Measurements from ENCODE around the gene BRD4.

Gene BRD4

GRCh38 chr19:15264061-15264932 lies 68.0 kb downstream of the BRD4 start:
- no peak for DNase-seq

GRCh38 chr19:15263361-15263985 lies 68.9 kb downstream of the BRD4 start:
- DNase-seq = no peak

- DNase-seq = no peak
These were observed 70.3 kb downstream of the BRD4 start for GRCh38 chr19:15262011-15262410.

DNA sequence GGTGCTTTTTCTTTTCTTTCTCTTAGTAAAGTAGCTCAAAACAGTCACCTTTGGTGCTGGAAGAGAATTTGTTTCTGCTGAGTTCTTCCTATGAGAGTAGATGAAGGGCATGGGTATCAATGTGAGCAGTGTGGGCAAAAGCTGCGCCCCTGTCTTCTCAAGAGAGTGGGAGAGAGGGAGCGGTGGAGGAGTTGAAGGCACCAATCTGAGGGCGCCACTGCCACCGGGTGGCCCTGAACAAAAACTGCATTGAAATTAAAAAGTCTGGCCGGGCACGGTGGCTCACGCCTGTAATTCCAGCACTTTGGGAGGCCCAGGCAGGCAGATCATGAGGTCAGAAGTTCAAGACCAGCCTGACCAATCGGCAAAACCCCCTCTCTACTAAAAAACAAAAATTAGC lies 71.4 kb downstream of the BRD4 start:
- no peak for DNase-seq

DNA sequence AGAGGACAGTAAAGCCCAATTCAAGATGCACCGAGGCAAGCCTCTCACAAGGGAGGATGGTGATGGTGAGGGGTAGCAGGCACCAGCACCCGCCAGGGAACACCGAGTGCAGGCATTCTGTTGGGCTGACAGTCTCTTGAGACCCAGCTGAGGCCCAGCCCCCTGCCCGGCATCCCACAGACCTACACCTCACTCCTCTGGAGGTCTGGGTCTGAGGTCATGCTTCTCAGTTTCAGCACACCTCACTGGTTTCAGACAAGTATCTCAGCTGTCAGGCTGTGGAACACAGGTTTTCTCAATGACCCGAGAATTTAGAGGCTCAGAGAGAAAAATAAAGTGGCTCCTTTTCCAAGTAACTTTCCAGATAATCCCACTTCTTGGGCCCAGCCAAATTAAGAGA lies 72.4 kb downstream of the BRD4 start:
- no peak for DNase-seq

DNA sequence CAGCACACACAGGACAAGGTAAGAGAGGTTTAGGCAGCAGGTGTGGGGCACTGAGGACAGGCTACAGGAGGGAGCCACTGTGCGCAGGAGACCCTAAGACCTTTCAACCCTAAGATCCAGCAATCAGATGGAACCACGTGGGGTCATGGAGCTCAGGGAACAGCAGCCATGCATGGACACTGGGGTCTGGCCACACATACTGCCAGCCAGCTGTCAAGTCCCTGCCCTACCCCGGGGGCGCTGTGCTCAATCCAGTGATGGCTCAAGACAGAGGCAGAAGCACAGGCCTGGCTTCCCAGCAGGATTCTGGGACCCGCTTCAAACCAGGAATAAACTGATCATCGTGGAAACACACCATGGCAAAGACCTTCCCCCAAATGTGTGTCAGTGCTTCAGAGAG lies 74.6 kb downstream of the BRD4 start:
- DNase-seq = no peak

- no peak for DNase-seq
These were observed 75.5 kb downstream of the BRD4 start for GRCh38 chr19:15256708-15257331.

GRCh38 chr19:15255359-15255990 lies 76.9 kb downstream of the BRD4 start:
- DNase-seq = no peak

DNA sequence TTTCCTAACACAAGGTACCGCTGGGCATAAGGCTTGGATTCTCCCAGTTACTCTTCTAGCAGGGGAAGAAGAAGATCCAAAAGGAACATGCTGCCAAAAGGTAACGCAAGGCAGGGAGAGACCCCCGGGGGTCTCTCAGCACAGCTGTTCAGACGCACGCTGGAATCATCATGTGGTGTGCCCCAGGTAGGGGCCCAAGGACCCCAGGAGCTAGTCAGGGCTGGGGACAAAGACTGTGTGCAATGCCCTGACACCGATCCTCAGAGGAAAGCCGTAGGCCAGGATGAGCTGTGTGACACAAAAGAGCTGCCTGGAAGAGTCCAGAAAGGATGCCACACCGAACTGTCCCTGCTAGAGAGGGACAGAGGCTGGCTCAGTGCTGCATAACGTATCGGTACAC lies 77.8 kb downstream of the BRD4 start:
- no peak for DNase-seq

- no peak for DNase-seq
These were observed 78.8 kb downstream of the BRD4 start for GRCh38 chr19:15253513-15253912.

DNA sequence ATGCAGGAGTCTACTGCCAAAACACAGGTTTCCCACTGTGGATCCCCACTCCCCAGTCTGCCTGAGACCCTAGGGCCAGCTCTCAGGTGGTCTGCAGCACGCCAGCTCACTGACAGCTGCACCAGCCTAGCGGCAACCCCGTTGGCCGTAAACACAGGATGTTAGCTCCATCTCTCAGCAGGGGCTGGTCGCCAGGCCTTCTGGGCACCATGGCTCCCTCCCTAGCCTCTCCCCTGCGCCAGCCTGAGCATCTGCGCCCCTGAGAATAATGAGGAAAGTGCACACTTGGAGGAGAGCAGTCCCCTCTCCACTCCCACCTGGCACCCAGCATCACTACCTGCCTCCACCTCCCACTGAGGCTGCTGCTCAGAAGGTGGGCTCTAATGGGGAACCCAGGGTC lies 79.3 kb downstream of the BRD4 start:
- no peak for DNase-seq

DNA sequence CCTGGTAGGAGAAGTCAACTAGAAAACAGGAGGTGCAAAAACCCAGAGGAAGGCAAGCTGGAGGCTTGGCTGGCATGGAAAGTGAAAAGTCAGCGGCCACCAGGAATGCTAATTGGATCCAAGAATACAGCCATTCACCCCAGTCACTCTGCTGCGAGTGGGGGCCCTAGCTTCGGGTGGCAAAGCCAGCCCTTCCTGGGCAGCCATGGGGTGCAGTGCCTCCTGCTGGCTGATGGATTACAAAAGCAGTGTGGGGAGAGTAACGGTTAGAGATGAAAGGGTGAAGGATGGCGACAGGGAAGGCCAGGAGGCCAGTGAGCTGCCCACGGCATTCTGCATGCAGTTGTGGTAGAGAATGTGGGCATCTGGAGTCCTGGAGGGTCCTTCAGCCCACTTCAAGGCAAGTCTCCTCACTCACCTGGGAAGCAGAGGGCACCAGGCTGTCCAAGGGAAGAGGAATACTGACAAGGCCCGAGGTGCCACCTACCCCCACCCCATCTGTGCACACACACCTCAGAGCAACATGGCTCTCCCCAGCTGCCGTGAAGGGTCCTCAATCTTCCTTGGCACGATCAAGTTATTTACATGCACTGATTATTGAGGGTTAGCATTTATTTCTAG lies 79.8 kb downstream of the BRD4 start:
- DNase-seq = no peak

- DNase-seq = no peak
These were observed 80.5 kb downstream of the BRD4 start for GRCh38 chr19:15251749-15252397.

DNA sequence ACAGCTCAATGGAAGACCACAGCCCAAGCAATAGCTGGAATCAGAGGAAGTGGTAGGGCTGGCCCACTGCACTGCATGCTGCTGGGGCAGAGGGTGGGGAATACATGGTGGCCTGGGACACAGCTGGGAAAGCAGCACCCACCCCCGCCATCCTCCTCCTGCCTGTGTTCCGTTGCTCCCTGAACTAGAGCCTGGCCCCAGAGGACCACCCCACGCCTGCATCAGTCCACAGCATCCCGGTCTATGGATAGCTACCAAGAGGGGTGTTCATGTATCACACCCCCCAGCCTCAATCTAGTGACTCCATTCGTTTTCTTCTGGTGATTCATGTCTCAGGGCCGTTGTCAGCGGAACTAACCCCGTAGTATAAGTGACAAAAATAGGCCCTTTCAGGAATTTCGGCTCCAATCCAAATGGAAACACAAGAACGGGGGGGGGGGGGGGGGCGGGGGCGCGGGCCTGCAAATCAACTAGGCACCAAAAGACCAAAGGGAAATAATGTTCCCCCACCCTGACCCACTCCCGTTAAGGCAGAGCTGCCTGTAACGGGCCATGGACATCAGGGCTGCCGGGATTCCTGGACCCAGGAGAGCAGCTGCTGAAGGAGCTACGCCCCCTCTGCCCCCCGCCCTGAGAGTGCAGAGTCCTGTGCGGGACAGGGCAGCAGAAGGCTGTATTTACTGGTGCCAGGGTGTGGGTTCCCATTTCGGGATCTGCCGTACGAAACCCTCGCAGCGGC lies 81.2 kb downstream of the BRD4 start:
- no peak for DNase-seq

- no peak for DNase-seq
These were observed 81.7 kb downstream of the BRD4 start for GRCh38 chr19:15250640-15250993.

- DNase-seq = no peak
These were observed 82.2 kb downstream of the BRD4 start for GRCh38 chr19:15249972-15250639.

- DNase-seq = no peak
These were observed 82.8 kb downstream of the BRD4 start for GRCh38 chr19:15249528-15249874.

DNA sequence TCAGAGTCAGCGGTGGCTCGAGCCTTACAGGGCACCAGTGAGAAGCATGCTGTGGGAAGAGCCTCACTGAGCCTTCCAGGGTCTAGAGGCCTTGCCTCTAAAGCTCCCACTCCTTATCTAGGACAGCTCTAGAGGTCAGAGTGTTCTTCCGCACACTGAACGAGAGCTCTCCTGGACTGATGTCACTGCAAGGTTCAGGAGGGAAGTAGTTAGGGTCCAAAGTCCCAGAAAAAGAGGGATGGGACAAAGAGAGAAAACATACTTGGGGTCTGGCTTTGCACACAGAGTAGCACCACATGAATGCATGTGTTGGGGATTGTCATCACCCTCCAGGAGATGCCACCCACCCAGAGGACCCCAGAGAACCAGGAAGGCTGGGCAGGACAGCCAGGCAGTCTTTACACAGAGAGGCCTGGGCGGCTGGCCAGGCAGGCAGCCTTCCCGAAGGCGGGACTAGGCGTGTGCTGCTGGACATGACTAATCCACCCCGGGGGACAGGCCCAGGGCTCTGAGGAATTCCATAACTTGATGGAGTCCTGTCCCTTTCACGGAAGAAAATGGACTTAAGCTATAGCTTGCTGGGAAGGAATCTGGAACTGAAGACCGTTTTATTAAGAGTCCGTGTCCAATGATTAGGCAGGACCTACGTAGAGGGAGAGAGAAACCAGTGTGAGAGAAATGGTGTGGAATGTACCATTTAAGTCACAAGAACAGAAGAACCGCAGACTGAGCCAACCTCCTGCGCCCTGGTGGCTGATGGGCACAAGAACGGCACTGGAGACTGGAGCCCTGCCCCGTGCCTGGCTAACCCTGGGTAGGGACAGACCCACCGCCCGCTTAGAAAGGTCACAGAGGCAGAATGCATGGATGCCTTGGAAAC lies 83.5 kb downstream of the BRD4 start:
- DNase-seq = no peak

- no peak for DNase-seq
These were observed 84.2 kb downstream of the BRD4 start for GRCh38 chr19:15248106-15248505.

Data from NCI-H187 treated with DMSO at 0.1 percent for 48 hours (cell line).